NB4 (cell line): ENCODE measurements around the gene SPATA31D4.

Experiments
- POLR2A ChIP-seq: IDR thresholded peaks from 2 replicates; pipeline ENCODE4 v1.6.1; 2011; ENCODE audit warnings: mild to moderate bottlenecking; ENCODE audit not compliant: insufficient read length; ENCODE audit errors: extremely low read depth
- TF ChIP-seq, protein P1 (sequence below): IDR thresholded peaks from one replicate; pipeline ENCODE4 v1.5.1; 2012; ENCODE audit warnings: low read depth, low read length

DNA sequence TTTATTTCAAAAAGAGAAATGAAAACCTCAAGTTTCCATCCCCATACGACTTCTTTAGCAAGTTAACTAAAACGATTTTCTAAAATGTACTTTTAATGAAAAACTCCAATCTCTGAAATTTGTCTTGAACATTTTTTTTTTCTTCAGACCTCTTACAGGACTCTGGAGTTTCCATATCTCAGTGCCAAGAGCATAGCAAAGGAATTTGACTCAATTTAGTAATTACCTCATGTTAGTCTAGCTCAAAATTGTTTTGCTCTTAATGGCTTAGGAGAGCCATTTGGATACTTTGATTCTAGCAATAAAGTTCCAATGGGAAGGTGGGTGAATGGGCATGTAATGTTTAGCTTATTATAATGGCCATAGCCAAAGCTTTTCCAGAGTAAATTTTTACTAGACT lies 26.0 kb upstream of the SPATA31D4 start:
- TF ChIP-seq, protein P1, sequence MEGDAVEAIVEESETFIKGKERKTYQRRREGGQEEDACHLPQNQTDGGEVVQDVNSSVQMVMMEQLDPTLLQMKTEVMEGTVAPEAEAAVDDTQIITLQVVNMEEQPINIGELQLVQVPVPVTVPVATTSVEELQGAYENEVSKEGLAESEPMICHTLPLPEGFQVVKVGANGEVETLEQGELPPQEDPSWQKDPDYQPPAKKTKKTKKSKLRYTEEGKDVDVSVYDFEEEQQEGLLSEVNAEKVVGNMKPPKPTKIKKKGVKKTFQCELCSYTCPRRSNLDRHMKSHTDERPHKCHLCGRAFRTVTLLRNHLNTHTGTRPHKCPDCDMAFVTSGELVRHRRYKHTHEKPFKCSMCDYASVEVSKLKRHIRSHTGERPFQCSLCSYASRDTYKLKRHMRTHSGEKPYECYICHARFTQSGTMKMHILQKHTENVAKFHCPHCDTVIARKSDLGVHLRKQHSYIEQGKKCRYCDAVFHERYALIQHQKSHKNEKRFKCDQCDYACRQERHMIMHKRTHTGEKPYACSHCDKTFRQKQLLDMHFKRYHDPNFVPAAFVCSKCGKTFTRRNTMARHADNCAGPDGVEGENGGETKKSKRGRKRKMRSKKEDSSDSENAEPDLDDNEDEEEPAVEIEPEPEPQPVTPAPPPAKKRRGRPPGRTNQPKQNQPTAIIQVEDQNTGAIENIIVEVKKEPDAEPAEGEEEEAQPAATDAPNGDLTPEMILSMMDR = no peak
- no peak for TF ChIP-seq POLR2A
